ENCODE measurements around the gene QTRT2. TPM values are rescaled to one million over a fixed set of nuclear protein-coding genes. Genes with fewer than 3 reads are reported as not detected.
A peak's percentile ranks its signal among the peaks of the same experiment; 100 is the strongest.

The QTRT2 gene
- total RNA-seq, 1 donor from 2014 or later, result 21.4 TPM

DNA sequence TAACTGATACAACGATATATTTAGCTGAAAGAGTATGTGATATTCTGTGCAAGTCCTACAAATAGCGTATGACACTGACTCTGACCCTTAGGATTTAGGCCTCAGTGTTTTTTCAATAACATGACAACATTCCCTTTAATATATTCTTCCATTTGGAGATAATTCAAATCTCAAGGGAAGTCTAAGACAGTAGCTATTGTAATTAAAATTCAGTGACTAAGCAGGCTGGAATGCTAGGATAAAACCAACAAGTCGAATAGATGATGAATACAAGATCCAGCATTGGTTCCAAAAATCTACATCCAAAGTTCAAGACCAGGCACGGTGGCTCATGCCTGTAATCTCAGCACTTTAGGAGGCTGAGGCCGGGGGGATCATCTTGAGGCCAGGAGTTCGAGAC lies 56.2 kb downstream of the QTRT2 start:
- no peak for DNase-seq (ENCODE audit: low spot score)
- no peak for ATAC-seq
- intact Hi-C loops (cut with DNase I), result no loop called here

GRCh38 chr3:114114719-114115118 lies 58.2 kb downstream of the QTRT2 start:
- intact Hi-C loops (cut with DNase I), result no loop called here
- no peak for DNase-seq (ENCODE audit: low spot score)
- no peak for ATAC-seq

- intact Hi-C loops (cut with DNase I), result no loop called here
- DNase-seq (ENCODE audit: low spot score) (no peak), ATAC-seq (no peak)
Measured at GRCh38 chr3:114115143-114115542, 58.6 kb downstream of the QTRT2 start.

DNA sequence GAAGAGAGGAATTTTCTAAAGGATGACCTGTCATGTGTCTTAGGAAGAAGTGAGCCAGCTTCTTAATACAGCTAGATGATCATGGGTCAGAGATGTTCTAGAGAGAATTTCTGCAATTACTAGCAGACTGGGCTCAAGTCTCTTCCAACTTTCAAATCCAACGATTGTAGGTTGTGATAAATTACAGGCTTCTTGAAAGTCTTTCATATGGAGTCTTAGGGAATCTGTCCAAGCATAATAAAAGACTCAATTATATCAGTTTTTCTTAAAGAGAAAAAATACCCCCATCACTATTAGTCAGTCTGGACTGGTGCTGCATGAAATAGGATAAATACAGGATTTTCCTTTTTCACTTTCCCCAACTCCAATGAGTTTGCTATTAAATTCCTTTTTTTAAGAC lies 63.2 kb downstream of the QTRT2 start:
- intact Hi-C loops (cut with DNase I), result no loop called here
- no peak for ATAC-seq

DNA sequence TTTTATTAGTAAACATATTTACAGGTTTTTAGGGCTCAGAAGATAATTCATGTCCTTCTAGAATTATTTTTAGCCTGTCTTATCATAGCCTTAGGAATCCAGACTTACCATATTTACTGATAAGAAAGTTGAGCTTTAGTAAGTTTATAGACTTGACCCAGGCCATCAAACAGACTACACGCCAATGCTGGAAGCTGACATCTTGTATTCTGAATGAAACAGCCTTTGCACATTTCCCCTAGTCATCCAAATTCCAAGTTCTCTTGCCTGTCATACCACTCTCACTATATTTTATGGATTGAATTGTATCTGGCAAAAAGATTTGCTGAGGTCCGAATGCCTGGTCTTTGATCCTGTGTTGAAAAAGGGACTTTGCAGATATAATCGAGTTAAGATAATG lies 63.7 kb downstream of the QTRT2 start:
- intact Hi-C loops (cut with DNase I), result no loop called here
- DNase-seq (ENCODE audit: low spot score), result no peak
- ATAC-seq, result no peak

More for the DNA sequence above, 63.2 kb downstream of the QTRT2 start:
- DNase-seq (ENCODE audit: low spot score), result no peak

- no peak for DNase-seq (ENCODE audit: low spot score)
- peak; percentile 68 for ATAC-seq
- intact Hi-C loops (cut with DNase I), result no loop called here
Measured at GRCh38 chr3:114122027-114122709, 65.6 kb downstream of the QTRT2 start.

DNA sequence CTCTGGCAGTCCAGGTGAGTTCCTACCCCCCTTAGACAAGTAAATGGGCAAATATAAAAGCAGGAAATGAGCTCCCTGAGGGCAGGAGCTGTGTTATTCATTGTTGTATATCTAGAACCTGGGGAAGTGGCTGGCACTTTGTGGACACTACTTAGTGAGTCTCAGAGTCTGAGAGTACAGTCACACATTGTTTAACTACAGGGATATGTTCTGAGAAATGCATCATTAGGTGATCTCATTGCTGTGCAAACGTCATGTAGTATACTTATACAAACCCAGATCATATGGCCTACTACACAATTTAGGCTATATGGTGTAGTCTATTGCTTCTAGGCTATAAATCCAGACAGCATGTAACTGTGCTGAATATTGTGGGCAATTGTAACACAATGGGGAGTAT lies 69.9 kb downstream of the QTRT2 start:
- intact Hi-C loops (cut with DNase I), result no loop called here
- ATAC-seq (no peak), DNase-seq (ENCODE audit: low spot score) (no peak)

DNA sequence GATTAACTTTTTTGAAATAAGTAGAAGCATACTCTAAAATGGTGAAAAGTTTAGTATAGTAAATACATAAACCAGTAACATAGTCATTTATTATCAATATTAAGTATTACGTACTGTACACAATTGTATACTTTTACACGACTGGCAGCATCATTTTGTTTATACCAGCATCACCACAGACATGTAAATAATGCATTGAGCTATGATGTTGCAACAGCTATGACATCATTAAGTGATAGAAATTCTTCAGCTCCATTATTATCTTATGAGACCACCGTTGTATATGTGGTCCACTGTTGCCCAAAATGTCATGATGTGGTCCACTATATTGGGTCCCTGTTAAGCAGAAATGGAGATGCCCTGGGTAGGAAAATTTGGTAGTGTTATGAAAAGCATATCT lies 71.0 kb downstream of the QTRT2 start:
- intact Hi-C loops (cut with DNase I), result no loop called here
- DNase-seq (ENCODE audit: low spot score) (no peak), ATAC-seq (no peak)

DNA sequence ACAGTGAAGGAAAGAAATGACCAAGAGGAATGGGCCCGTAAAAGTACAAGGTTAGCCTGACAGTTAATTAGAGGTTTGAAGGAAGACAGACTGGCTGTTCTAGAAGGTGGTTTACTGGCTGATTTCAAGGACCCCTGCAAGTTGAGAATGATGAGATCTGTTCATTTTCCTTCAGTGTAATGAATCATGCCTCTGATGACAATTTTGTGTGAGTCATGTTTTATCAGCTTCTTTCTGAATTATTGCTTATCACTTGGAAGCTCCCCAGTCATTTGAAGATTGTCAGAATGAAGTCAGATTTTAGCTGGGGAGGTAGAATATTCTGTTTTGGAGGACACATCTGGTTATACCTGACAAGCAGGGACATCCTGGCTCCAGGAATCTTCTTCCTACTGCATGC lies 71.7 kb downstream of the QTRT2 start:
- DNase-seq (ENCODE audit: low spot score) (no peak), ATAC-seq (no peak)
- intact Hi-C loops (cut with DNase I), result no loop called here

GRCh38 chr3:114128826-114129225 lies 72.3 kb downstream of the QTRT2 start:
- DNase-seq (ENCODE audit: low spot score) (no peak), ATAC-seq (no peak)
- intact Hi-C loops (cut with DNase I), result no loop called here

DNA sequence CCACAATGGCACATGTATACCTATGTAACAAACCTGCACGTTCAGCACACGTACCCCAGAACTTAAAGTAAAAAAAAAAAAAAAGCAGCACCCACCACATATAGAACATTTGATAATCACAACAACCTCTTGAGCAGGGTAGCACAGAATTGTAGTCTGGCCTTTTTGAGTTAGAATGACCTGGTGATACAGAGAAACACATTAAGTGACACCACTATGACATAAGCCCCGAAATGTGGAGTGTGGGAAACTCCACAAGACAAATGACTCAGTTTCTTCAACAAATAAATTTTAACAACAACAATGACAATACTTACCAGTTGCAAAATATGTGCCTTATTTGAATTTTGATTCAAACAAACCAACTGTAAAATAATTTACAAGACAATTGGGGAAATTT lies 76.0 kb downstream of the QTRT2 start:
- intact Hi-C loops (cut with DNase I), result no loop called here
- DNase-seq (ENCODE audit: low spot score) (no peak), ATAC-seq (no peak)

GRCh38 chr3:114133947-114134346 lies 77.4 kb downstream of the QTRT2 start:
- ATAC-seq (no peak), DNase-seq (ENCODE audit: low spot score) (no peak)
- intact Hi-C loops (cut with DNase I), result no loop called here

Other genes with a start within 250 kb of the QTRT2 start
- gene GRAMD1C, start 217.9 kb upstream of the QTRT2 start, total RNA-seq, result 3.0 TPM
- gene ZDHHC23, start 108.7 kb upstream of the QTRT2 start, total RNA-seq, result 9.6 TPM
- 13.9 TPM for gene CCDC191, start 211 bp upstream of the QTRT2 start, total RNA-seq
- not detected for gene DRD3, start 122.3 kb downstream of the QTRT2 start, total RNA-seq
- not detected for gene ZNF80, start 180.8 kb downstream of the QTRT2 start, total RNA-seq
- 1.1 TPM for gene TIGIT, start 237.3 kb downstream of the QTRT2 start, total RNA-seq

All from sciatic nerve (tissue), 2 donors.